HUES64 (cell line): ENCODE results near the gene CD99L2.

Source experiments
- H3K27ac ChIP-seq: 2 replicates; pipeline ENCODE4 v1.7.0; 2013; ENCODE audit warnings: low read depth, low read length, inconsistent platforms
- H3K27me3 ChIP-seq: 2 replicates; pipeline ENCODE4 v1.6.1; 2013; ENCODE audit warnings: mild to moderate bottlenecking, low read length; ENCODE audit not compliant: insufficient read depth
- H3K36me3 ChIP-seq: 2 replicates; pipeline ENCODE4 v1.6.1; 2013; ENCODE audit warnings: mild to moderate bottlenecking, low read length; ENCODE audit not compliant: insufficient read depth
- H3K4me1 ChIP-seq: 2 replicates; pipeline ENCODE4 v1.6.1; 2013; ENCODE audit warnings: mild to moderate bottlenecking, low read length, moderate library complexity; ENCODE audit not compliant: insufficient read depth
- H3K4me3 ChIP-seq: 2 replicates; pipeline ENCODE4 v1.5.1; 2013; ENCODE audit warnings: mild to moderate bottlenecking, low read length, moderate library complexity
- H3K9ac ChIP-seq: 2 replicates; pipeline ENCODE4 v1.6.1; 2013; ENCODE audit warnings: mild to moderate bottlenecking, low read depth, low read length
- H3K9me3 ChIP-seq: 2 replicates; pipeline ENCODE4 v1.6.1; 2013; ENCODE audit warnings: low read depth, low read length; ENCODE audit not compliant: insufficient read depth
- WGBS: fragments of 150-250, 120-280 bp; methylation state at CpG from one replicate; pipeline ENCODE4 v1.1.7; 2013; ENCODE audit warnings: missing lambda C conversion rate; 5-methylcytosine and 5-hydroxymethylcytosine counted together

CD99L2 gene

GRCh38 chrX:150854856-150855255 lies 43.6 kb downstream of the CD99L2 start:
- 92% methylated on average over 2 of the region's 2 CpGs for WGBS
- H3K36me3 ChIP-seq = no peaks in the 10 kb centered on the region
- H3K9ac ChIP-seq = no peak overlapping the region
- H3K27me3 ChIP-seq = no peaks in the 10 kb centered on the region
- no peak overlapping the region for H3K4me3 ChIP-seq
- H3K9me3 ChIP-seq = no peaks in the 10 kb centered on the region
- H3K27ac ChIP-seq = no peak overlapping the region
- no peaks in the 10 kb centered on the region for H3K4me1 ChIP-seq

GRCh38 chrX:150849996-150850720 lies 48.3 kb downstream of the CD99L2 start:
- H3K4me1 ChIP-seq = no peaks in the 10 kb centered on the region
- H3K9ac ChIP-seq = no peak overlapping the region
- H3K9me3 ChIP-seq = no peaks in the 10 kb centered on the region
- no peak overlapping the region for H3K27ac ChIP-seq
- no peak overlapping the region for H3K4me3 ChIP-seq
- H3K36me3 ChIP-seq = no peaks in the 10 kb centered on the region
- no peaks in the 10 kb centered on the region for H3K27me3 ChIP-seq
- 97% methylated on average over 3 of the region's 3 CpGs for WGBS

DNA sequence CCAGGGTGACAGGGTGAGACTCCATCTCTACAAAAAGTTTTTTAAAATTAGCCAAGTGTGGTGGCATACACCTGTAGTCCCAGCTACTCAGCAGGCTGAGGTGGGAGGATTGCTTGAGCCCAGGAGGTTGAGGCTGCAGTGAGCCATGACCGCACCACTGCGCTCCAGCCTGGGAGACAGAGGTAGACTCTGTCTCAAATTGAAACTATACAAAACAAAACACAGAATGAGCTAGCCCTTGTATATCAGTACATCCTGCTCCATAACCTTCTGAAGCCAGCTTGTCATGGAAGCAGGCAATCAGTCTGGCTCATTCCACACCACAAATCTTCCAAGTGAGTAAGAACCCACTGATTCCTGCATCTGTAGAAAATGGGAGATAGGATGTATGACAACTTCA lies 49.0 kb downstream of the CD99L2 start:
- Histone ChIP-seq H3K27ac (no peak overlapping the region), H3K4me3 (no peak overlapping the region), H3K36me3 (no peaks in the 10 kb centered on the region), H3K4me1 (no peaks in the 10 kb centered on the region), H3K9ac (no peak overlapping the region), H3K9me3 (no peaks in the 10 kb centered on the region), H3K27me3 (no peaks in the 10 kb centered on the region)
- 97% methylated on average over 2 of the region's 2 CpGs for WGBS

- WGBS = 92% methylated on average over 9 of the region's 9 CpGs
- Histone ChIP-seq H3K27ac (no peak overlapping the region), H3K27me3 (no peaks in the 10 kb centered on the region), H3K9ac (no peak overlapping the region), H3K36me3 (no peaks in the 10 kb centered on the region), H3K4me3 (no peak overlapping the region), H3K4me1 (no peaks in the 10 kb centered on the region), H3K9me3 (no peaks in the 10 kb centered on the region)
Measured at GRCh38 chrX:150848914-150849365, 49.5 kb downstream of the CD99L2 start.

DNA sequence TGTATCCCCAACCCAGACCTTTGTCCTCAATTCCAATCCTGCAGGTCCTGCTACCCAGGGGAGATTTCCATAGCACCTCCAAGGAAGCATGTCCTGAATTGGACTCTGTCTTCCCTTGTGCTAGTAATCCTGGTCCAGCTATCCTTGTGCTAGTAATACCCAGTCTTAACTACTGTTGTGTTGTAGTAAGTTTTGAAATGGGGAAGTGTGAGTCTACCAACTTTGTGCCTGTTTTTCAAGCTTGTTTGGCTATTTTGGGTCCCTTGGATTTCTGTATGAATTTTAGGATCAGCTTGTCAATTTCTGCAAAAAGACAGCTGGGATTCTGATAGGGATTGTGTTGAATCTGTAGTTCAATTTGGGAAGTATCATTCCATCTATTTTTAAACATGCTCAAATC lies 51.4 kb downstream of the CD99L2 start:
- Histone ChIP-seq H3K4me3 (no peak overlapping the region), H3K9ac (no peak overlapping the region), H3K9me3 (no peaks in the 10 kb centered on the region), H3K4me1 (no peaks in the 10 kb centered on the region), H3K36me3 (no peaks in the 10 kb centered on the region), H3K27ac (no peak overlapping the region), H3K27me3 (no peaks in the 10 kb centered on the region)

DNA sequence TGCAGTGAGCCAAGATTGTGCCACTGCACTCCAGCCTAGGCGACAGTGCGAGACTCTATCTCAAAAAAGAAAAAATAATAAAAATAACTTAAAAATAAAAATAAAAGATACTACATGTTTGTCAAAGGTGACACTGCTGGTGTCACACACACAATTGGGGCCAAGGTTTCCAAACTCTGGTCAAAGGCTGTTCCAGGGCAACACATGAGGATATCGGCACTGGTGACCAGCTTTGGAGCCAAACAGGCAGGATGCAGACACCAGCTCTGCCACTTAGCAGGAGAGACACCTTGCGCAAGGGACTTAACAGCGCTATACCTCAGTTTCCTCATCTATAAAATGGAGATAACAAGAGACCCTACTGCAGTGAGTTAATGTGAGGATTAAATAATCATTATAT lies 52.3 kb downstream of the CD99L2 start:
- H3K4me3 ChIP-seq = no peak overlapping the region
- H3K4me1 ChIP-seq = no peaks in the 10 kb centered on the region
- H3K27ac ChIP-seq = no peak overlapping the region
- H3K27me3 ChIP-seq = no peaks in the 10 kb centered on the region
- H3K36me3 ChIP-seq = no peaks in the 10 kb centered on the region
- H3K9ac ChIP-seq = no peak overlapping the region
- no peaks in the 10 kb centered on the region for H3K9me3 ChIP-seq
- whole genome bisulfite sequencing = 100% methylated on average over 3 of the region's 5 CpGs

GRCh38 chrX:150845091-150845490 lies 53.4 kb downstream of the CD99L2 start:
- no peaks in the 10 kb centered on the region for H3K27me3 ChIP-seq
- H3K36me3 ChIP-seq = no peaks in the 10 kb centered on the region
- H3K27ac ChIP-seq = no peak overlapping the region
- no peak overlapping the region for H3K4me3 ChIP-seq
- H3K9me3 ChIP-seq = no peaks in the 10 kb centered on the region
- no peak overlapping the region for H3K9ac ChIP-seq
- H3K4me1 ChIP-seq = no peaks in the 10 kb centered on the region
- WGBS = 93% methylated on average over 3 of the region's 3 CpGs

GRCh38 chrX:150844016-150844415 lies 54.5 kb downstream of the CD99L2 start:
- no peaks in the 10 kb centered on the region for H3K9me3 ChIP-seq
- 96% methylated on average over 3 of the region's 3 CpGs for WGBS
- H3K27ac ChIP-seq = no peak overlapping the region
- H3K27me3 ChIP-seq = no peaks in the 10 kb centered on the region
- no peaks in the 10 kb centered on the region for H3K4me1 ChIP-seq
- H3K36me3 ChIP-seq = no peaks in the 10 kb centered on the region
- H3K9ac ChIP-seq = no peak overlapping the region
- H3K4me3 ChIP-seq = no peak overlapping the region

GRCh38 chrX:150842198-150842685 lies 56.2 kb downstream of the CD99L2 start:
- 67% methylated on average over 2 of the region's 2 CpGs for WGBS
- Histone ChIP-seq H3K27ac (no peak overlapping the region), H3K9me3 (no peaks in the 10 kb centered on the region), H3K4me3 (no peak overlapping the region), H3K4me1 (no peaks in the 10 kb centered on the region), H3K9ac (no peak overlapping the region), H3K27me3 (no peaks in the 10 kb centered on the region), H3K36me3 (no peaks in the 10 kb centered on the region)

DNA sequence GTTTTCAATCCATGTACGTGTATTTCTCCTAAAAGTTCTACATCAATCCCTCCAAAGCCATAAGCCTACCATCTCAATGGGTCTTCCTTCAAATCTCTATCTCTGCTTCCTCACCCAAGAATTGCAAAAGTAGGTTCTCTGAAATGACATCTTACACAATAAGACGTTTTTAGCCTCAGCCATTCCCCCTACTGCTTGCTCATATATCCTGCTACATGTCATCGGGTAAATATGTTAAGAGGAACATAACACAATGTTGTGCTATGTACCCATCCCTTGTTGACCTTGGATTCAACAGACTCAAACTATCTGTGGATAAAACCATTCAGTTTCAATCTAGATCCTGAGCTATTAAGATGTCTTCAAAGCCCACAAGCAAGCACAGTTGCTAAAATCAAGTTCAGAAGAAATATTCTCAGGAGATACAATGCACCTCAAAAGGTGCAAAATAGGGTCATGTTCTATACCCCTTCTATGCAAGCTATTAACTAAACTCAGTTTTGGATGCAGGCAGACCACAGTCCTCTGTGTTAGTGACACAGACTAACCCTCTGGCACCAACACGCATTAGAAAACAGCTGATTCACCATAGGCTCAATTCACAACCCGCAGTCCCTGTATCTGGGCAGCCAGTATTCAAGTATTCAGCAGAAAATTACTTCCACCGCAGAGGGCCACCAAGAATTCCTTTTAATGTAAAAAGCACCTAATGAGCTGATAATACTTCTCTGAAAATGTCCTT lies 56.8 kb downstream of the CD99L2 start:
- Histone ChIP-seq H3K27ac (no peak overlapping the region), H3K4me1 (no peaks in the 10 kb centered on the region), H3K36me3 (no peaks in the 10 kb centered on the region), H3K4me3 (no peak overlapping the region), H3K9ac (no peak overlapping the region), H3K27me3 (no peaks in the 10 kb centered on the region), H3K9me3 (no peaks in the 10 kb centered on the region)
- 78% methylated on average over 6 of the region's 6 CpGs for WGBS

GRCh38 chrX:150837845-150838244 lies 60.6 kb downstream of the CD99L2 start:
- H3K4me3 ChIP-seq = no peak overlapping the region
- H3K9ac ChIP-seq = no peak overlapping the region
- H3K27ac ChIP-seq = no peak overlapping the region
- no peaks in the 10 kb centered on the region for H3K36me3 ChIP-seq
- no peaks in the 10 kb centered on the region for H3K9me3 ChIP-seq
- H3K27me3 ChIP-seq = no peaks in the 10 kb centered on the region
- no peaks in the 10 kb centered on the region for H3K4me1 ChIP-seq
- 83% methylated on average over 3 of the region's 4 CpGs for WGBS
